Endothelial cell of umbilical vein (primary cell): Measurements from ENCODE around the gene SPAG17. TPM values are rescaled to one million over a fixed set of nuclear protein-coding genes. Genes with fewer than 3 reads are reported as not detected.

Experiments used
- BruUV-seq: library from RNA; stranded (reverse); fragments of 400-500 nt; replicated peaks from 2 replicates; lab custom pipeline; 2021; lab: Mats Ljungman, UMichigan
- CTCF ChIA-PET: fragments of 300-600, 350-600 bp; sonication (Branson Sonifier 250); formaldehyde crosslinking; loops from one replicate; lab custom pipeline; 2021; ENCODE audit warnings: antibody characterized with exemption, inconsistent platforms; lab: Charles Lee
- POLR2A ChIA-PET: fragments of 300-600, 350-600 bp; sonication (Branson Sonifier 250); formaldehyde crosslinking; loops from one replicate; lab custom pipeline; 2021; ENCODE audit warnings: antibody characterized with exemption, inconsistent platforms; lab: Charles Lee
- DNase-seq: peaks from one replicate; pipeline ENCODE4 v3.0.0-alpha.2; 2011; ENCODE audit warnings: low read depth, low spot score
- FAIRE-seq: peaks from 2 replicates; lab custom pipeline; 2011; peaks lifted over from hg19 to GRCh38; lab: Jason Lieb, UNC
- H2AFZ ChIP-seq: 2 replicates; pipeline ENCODE4 v1.6.0; 2012; ENCODE audit warnings: low read depth, low read length, control low read depth, inconsistent platforms
- H3K27ac ChIP-seq: 2 replicates; pipeline ENCODE4 v1.5.1; 2011; ENCODE audit warnings: low read depth, mild to moderate bottlenecking, control low read depth, low read length, moderate library complexity; ENCODE audit not compliant: insufficient read depth
- H3K27me3 ChIP-seq, 2 experiments: 2 replicates each; pipeline versions ENCODE4 v1.6.0 to v1.6.1; 2011; ENCODE audit warnings: low read length in 2 of 2, mixed read lengths in 1 of 2; ENCODE audit not compliant: control insufficient read depth in 2 of 2, insufficient read depth in 2 of 2
- H3K36me3 ChIP-seq, 2 experiments: 2 replicates in 1 of 2; 3 replicates in 1 of 2; pipeline ENCODE4 v1.5.1; 2011; ENCODE audit warnings: low read length in 2 of 2, mild to moderate bottlenecking in 1 of 2, moderate library complexity in 1 of 2; ENCODE audit not compliant: control insufficient read depth in 2 of 2, insufficient read depth in 2 of 2; ENCODE audit errors: extremely low read depth in 1 of 2
- H3K4me1 ChIP-seq: 3 replicates; pipeline ENCODE4 v1.5.1; 2011; ENCODE audit warnings: mild to moderate bottlenecking, low read length; ENCODE audit not compliant: control insufficient read depth, insufficient read depth; ENCODE audit errors: extremely low read depth
- H3K4me2 ChIP-seq: 2 replicates; pipeline ENCODE4 v1.6.1; 2011; ENCODE audit warnings: low read length, control low read depth, mixed read lengths; ENCODE audit not compliant: insufficient read depth
- H3K4me3 ChIP-seq, 3 experiments: fragments of 200-600 bp in 1 of 3; sonication (generic), shearing (Covaris generic) in 1 of 3; replicated peaks in 1 of 3; 2 replicates each; pipeline ENCODE4 v1.5.1; 2011 to 2016; ENCODE audit warnings: control low read depth in 3 of 3, low read length in 3 of 3, mild to moderate bottlenecking in 2 of 3, inconsistent platforms in 1 of 3, low read depth in 1 of 3, moderate library complexity in 1 of 3; ENCODE audit not compliant: insufficient read depth in 1 of 3
- H3K79me2 ChIP-seq: 2 replicates; pipeline ENCODE4 v1.6.0; 2012; ENCODE audit warnings: low read length, inconsistent platforms; ENCODE audit not compliant: control insufficient read depth, insufficient read depth
- H3K9ac ChIP-seq: replicated peaks from 2 replicates; pipeline ENCODE3; 2011; ENCODE audit warnings: low read length, control low read depth; ENCODE audit not compliant: insufficient read depth; ENCODE audit errors: extremely low read depth
- H3K9me1 ChIP-seq: replicated peaks from 3 replicates; pipeline ENCODE4 v1.6.0; 2011; ENCODE audit warnings: mild to moderate bottlenecking, low read length; ENCODE audit not compliant: control insufficient read depth, insufficient read depth; ENCODE audit errors: extremely low read depth
- H3K9me3 ChIP-seq: replicated peaks from 2 replicates; pipeline ENCODE4 v1.5.1; 2012; ENCODE audit warnings: low read length, inconsistent platforms; ENCODE audit not compliant: control insufficient read depth, insufficient read depth
- H4K20me1 ChIP-seq: replicated peaks from 2 replicates; pipeline ENCODE3; 2011; ENCODE audit warnings: mild to moderate bottlenecking, low read length; ENCODE audit not compliant: control insufficient read depth, insufficient read depth; ENCODE audit errors: extremely low read depth
- EZH2 ChIP-seq: IDR thresholded peaks from 2 replicates; pipeline ENCODE4 v1.6.1; 2012; ENCODE audit warnings: borderline replicate concordance, low read depth, mild to moderate bottlenecking, moderate library complexity, low read length, inconsistent platforms; ENCODE audit not compliant: severe bottlenecking
- FOS ChIP-seq: IDR thresholded peaks from 2 replicates; pipeline ENCODE4 v1.6.1; 2011; ENCODE audit warnings: mild to moderate bottlenecking, low read length, moderate library complexity, borderline replicate concordance; ENCODE audit not compliant: insufficient read depth
- GATA2 ChIP-seq: IDR thresholded peaks from 2 replicates; pipeline ENCODE4 v1.7.0; 2011; ENCODE audit warnings: low read depth, mild to moderate bottlenecking, moderate library complexity, mixed read lengths, low read length; ENCODE audit not compliant: insufficient read length, insufficient read depth
- JUN ChIP-seq: IDR thresholded peaks from 2 replicates; pipeline ENCODE4 v1.6.1; 2011; ENCODE audit warnings: borderline replicate concordance, low read depth; ENCODE audit not compliant: insufficient read length, insufficient read depth
- MAX ChIP-seq: IDR thresholded peaks from 2 replicates; pipeline ENCODE4 v1.6.1; 2011; ENCODE audit not compliant: insufficient read depth, insufficient read length
- MYC ChIP-seq: IDR thresholded peaks from one replicate; pipeline ENCODE4 v1.6.1; 2011; ENCODE audit warnings: mild to moderate bottlenecking, low read depth, low read length
- POLR2A ChIP-seq: IDR thresholded peaks from 2 replicates; pipeline ENCODE4 v1.6.1; 2012; ENCODE audit warnings: low read depth, mild to moderate bottlenecking, control low read depth, low read length
- POLR2AphosphoS5 ChIP-seq: IDR thresholded peaks from 2 replicates; pipeline ENCODE4 v1.6.1; 2012; ENCODE audit warnings: low read depth, mild to moderate bottlenecking, control low read depth, low read length, moderate library complexity; ENCODE audit not compliant: insufficient read depth
- dilution Hi-C: fragments of 300-500 bp; cut with MboI; formaldehyde crosslinking; loops from one replicate; pipeline ENCODE4 v1.15.0; 2019; ENCODE audit warnings: low sequenced_read_pairs; ENCODE audit not compliant: extremely low pct_ligation_motif_present
- intact Hi-C: fragments of 100-400 bp; cut with micrococcal nuclease; formaldehyde crosslinking; loops from one replicate; pipeline ENCODE4 v1.10.0; 2022
- polyA plus RNA-seq, 4 experiments: library from polyadenylated mRNA; depleted of rRNA in 3 of 4; stranded (reverse) in 3 of 4; unstranded in 1 of 4; fragments of >200 nt; gene quantifications; 2 replicates each; pipeline versions ENCODE4 v1.2.1 to v1.2.3, GENCODE V29; 2011 to 2012; ENCODE audit warnings: missing spikeins in 1 of 4
- total RNA-seq: library from RNA; stranded (reverse); gene quantifications from 2 replicates; pipeline ENCODE4 v1.2.3, GENCODE V29; 2021
- TF ChIP-seq, protein P1 (sequence below), 2 donors: IDR thresholded peaks; 1 replicate in 1 of 2; 2 replicates in 1 of 2; pipeline ENCODE4 v1.5.1; 2011; ENCODE audit warnings: low read length in 2 of 2, mild to moderate bottlenecking in 2 of 2, moderate library complexity in 2 of 2, control low read depth in 1 of 2, inconsistent platforms in 1 of 2, low read depth in 1 of 2; ENCODE audit not compliant: insufficient read depth in 1 of 2; ENCODE audit errors: extremely low read depth in 1 of 2

The SPAG17 gene
- total and polyA plus RNA-seq, 2 donors (not counting 3 experiments of a cell fraction or from before 2014, with no cell fraction given): not detected

DNA sequence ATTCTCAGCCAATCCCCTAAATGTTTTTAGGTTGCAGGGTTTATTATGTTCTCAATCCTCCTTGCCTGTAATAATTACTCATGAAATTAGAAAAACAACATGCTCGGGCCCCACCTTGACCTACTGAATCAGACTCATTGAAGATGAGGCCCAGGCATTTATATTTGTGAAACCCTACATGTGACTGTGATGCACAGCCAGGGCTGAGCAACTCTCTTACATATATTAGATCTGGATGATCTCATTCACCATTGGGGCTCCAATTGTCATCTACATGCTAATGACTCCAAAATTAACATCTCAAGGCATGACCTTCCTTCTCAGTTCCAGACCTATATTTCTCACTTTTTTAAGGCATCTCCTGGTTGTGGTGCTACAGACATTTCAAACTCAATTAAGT is 152.1 kb downstream of the SPAG17 start:
- dilution Hi-C loops: no loop called here
- H3K9me1 ChIP-seq: no peaks in the 10 kb centered on the region
- intact Hi-C loops: no loop called here
- DNase-seq (no peak), FAIRE-seq (no peak)
- no peaks in the 10 kb centered on the region for H3K79me2 ChIP-seq
- no TSS peak for BruUV-seq
- no peak overlapping the region for H3K9ac ChIP-seq
- no peak overlapping the region for H3K4me3 ChIP-seq
- POLR2A ChIA-PET: no interaction called here
- TF ChIP-seq POLR2AphosphoS5: no peak
- no peak for TF ChIP-seq JUN
- TF ChIP-seq GATA2: no peak
- TF ChIP-seq, protein P1, sequence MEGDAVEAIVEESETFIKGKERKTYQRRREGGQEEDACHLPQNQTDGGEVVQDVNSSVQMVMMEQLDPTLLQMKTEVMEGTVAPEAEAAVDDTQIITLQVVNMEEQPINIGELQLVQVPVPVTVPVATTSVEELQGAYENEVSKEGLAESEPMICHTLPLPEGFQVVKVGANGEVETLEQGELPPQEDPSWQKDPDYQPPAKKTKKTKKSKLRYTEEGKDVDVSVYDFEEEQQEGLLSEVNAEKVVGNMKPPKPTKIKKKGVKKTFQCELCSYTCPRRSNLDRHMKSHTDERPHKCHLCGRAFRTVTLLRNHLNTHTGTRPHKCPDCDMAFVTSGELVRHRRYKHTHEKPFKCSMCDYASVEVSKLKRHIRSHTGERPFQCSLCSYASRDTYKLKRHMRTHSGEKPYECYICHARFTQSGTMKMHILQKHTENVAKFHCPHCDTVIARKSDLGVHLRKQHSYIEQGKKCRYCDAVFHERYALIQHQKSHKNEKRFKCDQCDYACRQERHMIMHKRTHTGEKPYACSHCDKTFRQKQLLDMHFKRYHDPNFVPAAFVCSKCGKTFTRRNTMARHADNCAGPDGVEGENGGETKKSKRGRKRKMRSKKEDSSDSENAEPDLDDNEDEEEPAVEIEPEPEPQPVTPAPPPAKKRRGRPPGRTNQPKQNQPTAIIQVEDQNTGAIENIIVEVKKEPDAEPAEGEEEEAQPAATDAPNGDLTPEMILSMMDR (IDR thresholded peaks at IDR 0.05; ENCODE audit: extremely low read depth in 1 of 2, insufficient read depth in 1 of 2, low read depth in 1 of 2, low read length in 2 of 2): no peak
- no peak for TF ChIP-seq EZH2
- no peak for TF ChIP-seq MYC
- no peak for TF ChIP-seq FOS
- TF ChIP-seq MAX: no peak
- no peak for TF ChIP-seq POLR2A
- H3K27me3 ChIP-seq: peaks cover 0 to 2% of the 10 kb centered on the region in 2 experiments
- CTCF ChIA-PET: no interaction called here
- H3K27ac ChIP-seq: no peak overlapping the region
- H4K20me1 ChIP-seq: no peaks in the 10 kb centered on the region
- H3K9me3 ChIP-seq: no peaks in the 10 kb centered on the region
- H3K4me1 ChIP-seq: no peaks in the 10 kb centered on the region
- no peaks in the 10 kb centered on the region for H3K36me3 ChIP-seq
- no peak overlapping the region for H3K4me2 ChIP-seq
- no peak overlapping the region for H2AFZ ChIP-seq
